Mesothelial cell of epicardium (in vitro differentiated cells): ENCODE data around the gene MPC2. TPM values are rescaled to one million over a fixed set of nuclear protein-coding genes. Genes with fewer than 3 reads are reported as not detected.
"Not testable (repeated sequence)": the region's sequence is repeated elsewhere in the genome, so short reads cannot be mapped to it uniquely, and the experiment has no call there.

Experiments used
- DNase-seq, 2 experiments: peaks; one replicate each; pipeline ENCODE4 v3.0.0; 2021; ENCODE audit warnings: low spot score in 2 of 2; ENCODE audit not compliant: unreplicated experiment in 2 of 2
- H3K27ac Mint-ChIP-seq: 2 replicates; pipeline ENCODE4 v1.8.0; 2021; ENCODE audit warnings: mixed read lengths
- H3K27me3 Mint-ChIP-seq: 2 replicates; pipeline ENCODE4 v1.8.0; 2021; ENCODE audit warnings: low read depth, mixed read lengths
- H3K36me3 Mint-ChIP-seq: 2 replicates; pipeline ENCODE4 v1.8.0; 2021; ENCODE audit warnings: mixed read lengths
- H3K4me1 Mint-ChIP-seq: 2 replicates; pipeline ENCODE4 v1.8.0; 2021; ENCODE audit warnings: mixed read lengths
- H3K4me3 Mint-ChIP-seq: 2 replicates; pipeline ENCODE4 v1.8.0; 2021; ENCODE audit warnings: mild to moderate bottlenecking, moderate library complexity, mixed read lengths
- H3K9me3 Mint-ChIP-seq: 2 replicates; pipeline ENCODE4 v1.8.0; 2021; ENCODE audit warnings: mixed read lengths
- total RNA-seq: library from RNA; stranded (reverse); gene quantifications from 3 replicates; pipeline ENCODE4 v1.2.1, GENCODE V29; 2021
- TF ChIP-seq, protein P1 (sequence below): fragments of 200-600 bp; sonication (generic); IDR thresholded peaks from one replicate; pipeline ENCODE4 v1.5.0; 2021; ENCODE audit warnings: antibody characterized with exemption; ENCODE audit not compliant: unreplicated experiment

MPC2 gene
- total RNA-seq, 1 donor from 2014 or later = 23.9 TPM

DNA sequence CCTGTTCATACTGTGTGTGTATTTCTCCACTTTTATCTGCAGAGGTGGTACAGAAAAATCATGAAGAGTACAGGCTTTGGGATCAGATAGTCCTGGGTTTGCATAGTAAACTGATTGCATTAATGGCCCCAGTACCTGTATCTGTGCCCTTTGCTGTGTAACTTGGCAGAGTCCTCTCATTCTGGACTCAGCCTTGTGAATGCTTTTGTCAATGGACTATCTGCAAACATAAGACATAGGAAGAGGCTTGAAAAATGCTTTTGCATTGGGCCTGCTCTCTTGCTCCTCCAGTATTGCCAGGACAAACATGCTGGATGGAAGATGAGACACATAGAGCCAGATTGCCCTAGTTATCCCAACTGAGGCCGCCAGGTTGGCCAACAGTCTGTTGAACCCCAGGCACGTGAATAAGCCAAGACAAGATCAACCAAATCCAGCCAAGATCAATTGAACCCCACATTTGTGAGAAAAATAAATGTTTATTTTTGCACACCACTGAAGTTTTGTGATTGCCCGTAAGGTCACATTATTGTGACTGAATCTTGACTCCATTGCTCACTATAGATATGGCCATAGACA lies 60.2 kb downstream of the MPC2 start:
- Mint-ChIP-seq H3K4me3 (no peak overlapping the region), H3K36me3 (no peaks in the 10 kb centered on the region), H3K4me1 (peaks cover 1% of the 10 kb centered on the region), H3K9me3 (no peaks in the 10 kb centered on the region), H3K27ac (no peak overlapping the region), H3K27me3 (no peaks in the 10 kb centered on the region)
- no peak for DNase-seq
- TF ChIP-seq, protein P1, sequence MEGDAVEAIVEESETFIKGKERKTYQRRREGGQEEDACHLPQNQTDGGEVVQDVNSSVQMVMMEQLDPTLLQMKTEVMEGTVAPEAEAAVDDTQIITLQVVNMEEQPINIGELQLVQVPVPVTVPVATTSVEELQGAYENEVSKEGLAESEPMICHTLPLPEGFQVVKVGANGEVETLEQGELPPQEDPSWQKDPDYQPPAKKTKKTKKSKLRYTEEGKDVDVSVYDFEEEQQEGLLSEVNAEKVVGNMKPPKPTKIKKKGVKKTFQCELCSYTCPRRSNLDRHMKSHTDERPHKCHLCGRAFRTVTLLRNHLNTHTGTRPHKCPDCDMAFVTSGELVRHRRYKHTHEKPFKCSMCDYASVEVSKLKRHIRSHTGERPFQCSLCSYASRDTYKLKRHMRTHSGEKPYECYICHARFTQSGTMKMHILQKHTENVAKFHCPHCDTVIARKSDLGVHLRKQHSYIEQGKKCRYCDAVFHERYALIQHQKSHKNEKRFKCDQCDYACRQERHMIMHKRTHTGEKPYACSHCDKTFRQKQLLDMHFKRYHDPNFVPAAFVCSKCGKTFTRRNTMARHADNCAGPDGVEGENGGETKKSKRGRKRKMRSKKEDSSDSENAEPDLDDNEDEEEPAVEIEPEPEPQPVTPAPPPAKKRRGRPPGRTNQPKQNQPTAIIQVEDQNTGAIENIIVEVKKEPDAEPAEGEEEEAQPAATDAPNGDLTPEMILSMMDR = no peak

DNA sequence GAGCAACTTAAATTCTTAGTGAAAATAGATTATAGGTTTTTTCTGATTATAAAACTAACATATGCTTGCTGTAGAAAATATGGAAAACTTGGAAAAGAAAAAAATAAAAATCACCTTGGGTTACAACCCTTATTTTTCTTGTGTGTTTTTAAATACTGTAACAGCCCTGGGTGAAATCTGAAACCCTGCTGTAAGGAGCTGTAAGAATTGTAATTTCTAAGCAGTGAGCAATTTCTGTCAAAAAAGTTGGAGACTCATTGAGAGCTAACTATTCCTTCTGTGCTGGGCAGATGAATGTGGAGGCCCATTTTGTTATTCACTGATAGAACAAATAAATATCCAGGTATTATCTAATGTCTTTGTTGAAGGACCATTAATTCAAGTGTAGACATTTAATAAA lies 65.5 kb downstream of the MPC2 start:
- H3K9me3 Mint-ChIP-seq = no peaks in the 10 kb centered on the region
- H3K27me3 Mint-ChIP-seq = no peaks in the 10 kb centered on the region
- H3K4me3 Mint-ChIP-seq = no peak overlapping the region
- H3K36me3 Mint-ChIP-seq = no peaks in the 10 kb centered on the region
- TF ChIP-seq, protein P1 = no peak
- H3K27ac Mint-ChIP-seq = no peak overlapping the region
- DNase-seq = no peak
- H3K4me1 Mint-ChIP-seq = peaks cover 18% of the 10 kb centered on the region

DNA sequence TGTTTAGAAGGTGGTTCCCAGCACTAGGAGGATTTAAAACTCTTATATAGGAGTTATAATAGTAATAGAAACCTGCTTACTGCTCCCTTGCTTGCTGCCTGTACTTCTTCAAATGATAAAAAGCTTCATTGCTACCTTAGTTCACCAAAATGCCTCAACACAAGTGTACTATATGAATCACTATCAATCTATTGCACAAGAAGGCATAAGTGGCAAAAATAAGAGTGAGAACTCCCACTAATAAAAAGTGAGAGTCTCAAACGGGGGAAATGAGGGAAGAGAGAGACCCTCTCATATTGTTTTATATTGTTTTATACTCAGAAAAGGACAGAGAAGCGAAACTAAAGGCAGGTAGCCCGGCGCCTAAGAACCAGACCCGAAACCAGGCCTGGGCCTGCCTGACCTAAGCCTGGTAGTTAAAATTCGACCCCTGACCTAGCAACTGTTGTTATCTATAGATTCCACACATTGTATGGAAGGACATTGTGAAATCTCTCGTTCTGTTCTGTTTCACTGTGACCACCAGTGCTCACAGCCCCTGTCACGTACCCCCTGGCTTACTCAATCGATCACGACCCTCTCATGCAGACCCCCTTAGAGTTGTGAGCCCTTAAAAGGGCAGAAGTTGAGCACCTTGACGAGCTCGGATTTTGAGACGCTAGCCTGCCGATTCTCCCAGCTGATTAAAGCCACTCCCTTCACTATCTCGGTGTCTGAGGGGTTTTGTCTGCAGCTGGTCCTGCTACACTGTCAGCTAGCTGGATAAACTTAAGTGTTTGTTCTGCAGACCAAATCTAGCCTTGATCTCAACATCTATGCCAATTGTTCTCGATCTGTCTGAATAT lies 67.5 kb downstream of the MPC2 start:
- not testable (repeated sequence) for H3K9me3 Mint-ChIP-seq, DNase-seq, H3K27me3 Mint-ChIP-seq, H3K36me3 Mint-ChIP-seq
- Mint-ChIP-seq H3K4me3 (peak overlapping the region; percentile 42), H3K4me1 (peaks cover 18% of the 10 kb centered on the region), H3K27ac (peak overlapping the region; percentile 57)

DNA sequence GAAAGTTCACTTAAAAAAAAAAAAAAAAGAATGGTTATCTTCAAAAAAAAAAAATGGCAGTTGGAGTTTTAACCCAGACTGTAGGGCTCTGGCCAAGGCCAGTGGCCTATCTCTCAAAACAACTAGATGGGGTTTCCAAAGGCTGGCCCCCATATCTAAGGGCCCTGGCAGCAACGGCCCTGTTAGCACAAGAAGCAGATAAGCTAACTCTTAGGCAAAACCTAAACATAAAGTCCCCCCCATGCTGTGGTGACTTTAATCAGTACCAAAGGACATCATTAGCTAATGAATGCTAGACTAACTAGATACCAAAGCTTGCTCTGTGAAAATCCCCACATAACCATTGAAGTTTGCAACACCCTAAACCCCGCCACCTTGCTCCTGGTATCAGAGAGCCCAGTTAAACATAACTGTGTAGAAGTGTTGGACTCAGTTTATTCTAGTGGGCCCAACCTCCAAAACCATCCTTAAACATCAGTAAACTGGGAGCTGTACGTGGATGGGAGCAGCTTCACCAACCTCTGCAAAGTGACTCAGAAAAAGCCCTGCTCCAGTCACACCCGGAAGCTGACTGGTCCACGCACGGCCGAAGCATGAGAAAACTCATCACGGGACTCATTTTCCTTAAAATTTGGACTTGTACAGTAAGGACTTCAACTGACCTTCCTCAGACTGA lies 70.0 kb downstream of the MPC2 start:
- not testable (repeated sequence) for H3K36me3 Mint-ChIP-seq, H3K4me3 Mint-ChIP-seq, H3K27ac Mint-ChIP-seq, H3K9me3 Mint-ChIP-seq, H3K27me3 Mint-ChIP-seq, DNase-seq
- peaks cover 18% of the 10 kb centered on the region for H3K4me1 Mint-ChIP-seq

Other genes with a start within 250 kb of the MPC2 start
- 134 to 154 TPM (median 138 TPM) in 3 replicates for gene MPZL1, start 215.1 kb downstream of the MPC2 start, total RNA-seq
- gene ADCY10, start 22.9 kb downstream of the MPC2 start, total RNA-seq = 0.04 to 0.47 TPM (median 0.16 TPM) in 3 replicates
- 34.0 to 34.4 TPM (median 34.0 TPM) in 3 replicates for gene DCAF6, start 389 bp downstream of the MPC2 start, total RNA-seq
- 34.6 to 36.4 TPM (median 35.1 TPM) in 3 replicates for gene GPR161, start 199.9 kb upstream of the MPC2 start, total RNA-seq
- 26.9 to 28.9 TPM (median 28.2 TPM) in 3 replicates for gene TIPRL, start 241.9 kb upstream of the MPC2 start, total RNA-seq